SU-DHL-6 (cell line): Measurements from ENCODE around the gene GLMN.

Source experiments
- H2AFZ ChIP-seq: fragments of 200-600 bp; sonication (generic); 2 replicates; pipeline ENCODE4 v1.6.1; 2014; ENCODE audit warnings: low read depth, mild to moderate bottlenecking, moderate library complexity, mixed read lengths, antibody characterized with exemption, low read length; ENCODE audit not compliant: severe bottlenecking
- H3F3A ChIP-seq: fragments of 200-600 bp; shearing (Covaris generic); 2 replicates; pipeline ENCODE4 v1.6.0; 2016; ENCODE audit warnings: antibody characterized with exemption, mild to moderate bottlenecking; ENCODE audit not compliant: insufficient read depth
- H3K27ac ChIP-seq: fragments of 200-600 bp; sonication (generic); 2 replicates; pipeline ENCODE4 v1.5.1; 2016; ENCODE audit warnings: low read depth, mild to moderate bottlenecking, low read length, moderate library complexity, mixed read lengths
- H3K27me3 ChIP-seq: fragments of 200-600 bp; sonication (generic), shearing (Covaris generic); 2 replicates; pipeline ENCODE4 v1.6.0; 2014; ENCODE audit warnings: mild to moderate bottlenecking, low read length
- H3K36me3 ChIP-seq: fragments of 200-600 bp; sonication (generic); 2 replicates; pipeline ENCODE4 v1.6.1; 2014; ENCODE audit warnings: mild to moderate bottlenecking, low read length, mixed read lengths
- H3K4me2 ChIP-seq: fragments of 300-600, 200-600 bp; shearing (Covaris generic), sonication (generic); 2 replicates; pipeline ENCODE4 v1.6.0; 2014; ENCODE audit warnings: low read length, low read depth, mild to moderate bottlenecking; ENCODE audit not compliant: poor library complexity, severe bottlenecking
- H3K4me3 ChIP-seq: fragments of 200-600 bp; sonication (generic); 2 replicates; pipeline ENCODE4 v1.5.1; 2014; ENCODE audit warnings: antibody characterized with exemption, low read length, mild to moderate bottlenecking, mixed read lengths; ENCODE audit not compliant: insufficient read depth, poor library complexity, severe bottlenecking
- H3K79me2 ChIP-seq: fragments of 200-600 bp; sonication (generic); 2 replicates; pipeline ENCODE4 v1.6.1; 2014; ENCODE audit warnings: mild to moderate bottlenecking, low read length, moderate library complexity; ENCODE audit not compliant: insufficient read depth
- H3K9ac ChIP-seq: fragments of 200-600 bp; sonication (generic); 2 replicates; pipeline ENCODE4 v1.7.0; 2014; ENCODE audit warnings: mild to moderate bottlenecking, low read length
- H3K9me2 ChIP-seq: fragments of 200-600 bp; sonication (generic); replicated peaks from 2 replicates; pipeline ENCODE4 v1.6.1; 2014; ENCODE audit warnings: low read length; ENCODE audit not compliant: insufficient read depth
- H3K9me3 ChIP-seq: fragments of 200-600 bp; sonication (generic); 2 replicates; pipeline ENCODE4 v1.6.1; 2014; ENCODE audit warnings: low read length, mixed read lengths; ENCODE audit not compliant: insufficient read depth
- H4K20me1 ChIP-seq: fragments of 200-600 bp; sonication (generic); 2 replicates; pipeline ENCODE4 v1.6.1; 2014; ENCODE audit warnings: low read depth, mild to moderate bottlenecking, antibody characterized with exemption, low read length, moderate library complexity, mixed read lengths
- EZH2phosphoT487 ChIP-seq: fragments of 200-600 bp; sonication (generic), shearing (Covaris generic); conservative IDR thresholded peaks from 2 replicates; pipeline ENCODE4 v1.6.1; 2018; ENCODE audit warnings: mild to moderate bottlenecking, antibody characterized with exemption, low read length, moderate library complexity, mixed read lengths
- TF ChIP-seq, protein P1 (sequence below): fragments of 200-600 bp; sonication (generic); IDR thresholded peaks from one replicate; pipeline ENCODE4 v1.5.1; 2017; ENCODE audit warnings: antibody characterized with exemption, mild to moderate bottlenecking, low read length, moderate library complexity; ENCODE audit not compliant: insufficient read depth, poor library complexity, severe bottlenecking

The GLMN gene

DNA sequence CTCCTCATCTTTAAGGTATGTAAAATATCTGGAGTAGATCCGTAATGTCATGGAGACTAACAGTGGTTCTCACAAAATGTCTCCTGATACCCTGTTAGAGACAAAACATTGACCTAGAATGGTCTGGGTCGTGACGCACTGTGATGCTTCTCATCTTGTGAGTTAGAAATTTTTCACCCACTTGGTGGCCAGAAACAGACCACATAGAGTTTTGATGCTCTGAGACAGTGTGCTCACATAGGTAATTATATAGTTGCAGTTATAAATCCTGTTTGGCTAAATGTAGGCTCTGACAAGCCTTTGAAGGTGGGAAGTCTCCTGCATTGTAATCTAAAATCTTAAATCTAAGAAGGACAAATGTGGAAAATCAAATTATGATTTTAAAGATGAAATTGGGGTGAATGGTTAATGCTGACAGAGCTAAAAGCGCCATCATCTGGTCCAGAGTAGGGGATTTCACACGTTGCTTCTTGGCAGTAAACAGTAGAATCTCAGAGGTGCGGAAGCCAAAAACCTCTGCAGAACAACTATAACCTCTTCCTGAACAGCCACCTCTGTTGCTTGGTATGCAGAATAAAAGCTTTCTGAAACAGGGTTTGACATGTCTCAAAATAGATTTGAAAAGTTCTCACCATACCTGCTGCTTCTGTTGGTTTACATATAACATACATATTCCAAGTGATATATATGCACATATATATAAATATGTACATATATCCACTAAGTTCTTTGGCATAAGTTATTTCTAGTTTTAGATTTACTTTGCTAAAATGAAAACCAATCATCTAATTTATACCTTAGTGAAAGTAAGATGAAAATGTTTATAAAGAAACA is 17.2 kb upstream of the GLMN start:
- no peaks in the 10 kb centered on the region for H3K9me2 ChIP-seq
- no peaks in the 10 kb centered on the region for H3K36me3 ChIP-seq
- H3F3A ChIP-seq: no peaks in the 10 kb centered on the region
- H3K9ac ChIP-seq: no peak overlapping the region
- no peaks in the 10 kb centered on the region for H3K9me3 ChIP-seq
- no peaks in the 10 kb centered on the region for H3K27me3 ChIP-seq
- H3K79me2 ChIP-seq: no peaks in the 10 kb centered on the region
- TF ChIP-seq, protein P1, sequence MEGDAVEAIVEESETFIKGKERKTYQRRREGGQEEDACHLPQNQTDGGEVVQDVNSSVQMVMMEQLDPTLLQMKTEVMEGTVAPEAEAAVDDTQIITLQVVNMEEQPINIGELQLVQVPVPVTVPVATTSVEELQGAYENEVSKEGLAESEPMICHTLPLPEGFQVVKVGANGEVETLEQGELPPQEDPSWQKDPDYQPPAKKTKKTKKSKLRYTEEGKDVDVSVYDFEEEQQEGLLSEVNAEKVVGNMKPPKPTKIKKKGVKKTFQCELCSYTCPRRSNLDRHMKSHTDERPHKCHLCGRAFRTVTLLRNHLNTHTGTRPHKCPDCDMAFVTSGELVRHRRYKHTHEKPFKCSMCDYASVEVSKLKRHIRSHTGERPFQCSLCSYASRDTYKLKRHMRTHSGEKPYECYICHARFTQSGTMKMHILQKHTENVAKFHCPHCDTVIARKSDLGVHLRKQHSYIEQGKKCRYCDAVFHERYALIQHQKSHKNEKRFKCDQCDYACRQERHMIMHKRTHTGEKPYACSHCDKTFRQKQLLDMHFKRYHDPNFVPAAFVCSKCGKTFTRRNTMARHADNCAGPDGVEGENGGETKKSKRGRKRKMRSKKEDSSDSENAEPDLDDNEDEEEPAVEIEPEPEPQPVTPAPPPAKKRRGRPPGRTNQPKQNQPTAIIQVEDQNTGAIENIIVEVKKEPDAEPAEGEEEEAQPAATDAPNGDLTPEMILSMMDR: no peak
- no peak for TF ChIP-seq EZH2phosphoT487
- no peaks in the 10 kb centered on the region for H4K20me1 ChIP-seq
- no peak overlapping the region for H3K4me3 ChIP-seq
- H3K4me2 ChIP-seq: no peak overlapping the region
- no peak overlapping the region for H2AFZ ChIP-seq
- H3K27ac ChIP-seq: no peak overlapping the region

DNA sequence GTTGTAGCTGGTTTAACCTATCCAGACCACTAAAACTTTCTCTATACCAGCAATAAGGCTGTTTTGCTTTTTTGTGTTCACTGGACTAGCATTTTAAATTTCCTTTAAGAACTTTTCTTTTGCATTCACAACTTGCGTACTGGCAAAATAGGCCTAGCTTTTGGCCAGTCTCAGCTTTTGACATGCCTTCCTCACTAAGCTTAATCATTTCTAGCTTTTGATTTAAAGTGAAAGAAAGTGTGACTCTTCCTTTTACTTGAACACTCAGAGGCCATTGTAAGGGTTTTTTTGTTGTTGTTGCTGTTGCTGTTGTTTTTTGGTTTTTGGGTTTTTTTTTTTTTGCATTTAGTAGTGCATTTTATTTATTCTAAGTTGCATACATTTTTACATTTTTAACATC is 15.2 kb upstream of the GLMN start:
- Histone ChIP-seq H3K9ac (no peak overlapping the region), H3K4me2 (no peak overlapping the region), H4K20me1 (no peaks in the 10 kb centered on the region), H3K27me3 (no peaks in the 10 kb centered on the region), H3K79me2 (no peaks in the 10 kb centered on the region), H2AFZ (no peak overlapping the region), H3K36me3 (no peaks in the 10 kb centered on the region), H3K4me3 (no peak overlapping the region), H3K9me2 (no peaks in the 10 kb centered on the region), H3F3A (no peaks in the 10 kb centered on the region), H3K9me3 (no peaks in the 10 kb centered on the region), H3K27ac (no peak overlapping the region)
- TF ChIP-seq, protein P1: no peak
- no peak for TF ChIP-seq EZH2phosphoT487

DNA sequence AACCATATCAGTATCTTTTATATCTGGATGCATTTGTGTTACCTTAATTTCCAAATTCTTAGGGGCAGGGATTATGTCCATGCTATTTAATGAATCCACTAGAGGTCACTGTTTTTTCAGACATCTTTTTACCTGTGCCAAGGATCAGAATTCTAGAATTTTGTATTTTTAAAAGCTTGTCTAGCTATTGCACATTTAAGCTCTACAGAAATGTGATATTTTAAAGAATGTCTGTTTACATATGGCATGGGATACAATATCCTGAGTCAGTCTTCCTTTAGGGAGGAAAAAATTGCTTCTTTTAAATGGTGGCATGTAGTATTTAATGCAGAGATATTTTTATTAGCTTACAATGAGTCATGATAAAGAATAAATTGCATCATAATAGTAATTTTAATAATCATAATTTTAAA is 11.4 kb upstream of the GLMN start:
- H3K4me3 ChIP-seq: no peak overlapping the region
- no peak overlapping the region for H3K4me2 ChIP-seq

More for the DNA sequence above, 11.4 kb upstream of the GLMN start:
- Histone ChIP-seq H3K9me2 (no peaks in the 10 kb centered on the region), H4K20me1 (no peaks in the 10 kb centered on the region), H3K79me2 (no peaks in the 10 kb centered on the region), H2AFZ (no peak overlapping the region), H3K9me3 (no peaks in the 10 kb centered on the region), H3K27me3 (no peaks in the 10 kb centered on the region), H3K36me3 (peaks cover 10% of the 10 kb centered on the region; the same call in 1 of the 2 replicates), H3F3A (no peaks in the 10 kb centered on the region), H3K27ac (no peak overlapping the region), H3K9ac (no peak overlapping the region)
- TF ChIP-seq EZH2phosphoT487: no peak
- TF ChIP-seq, protein P1: peak; percentile 52
